K562 (cell line): ENCODE results near the gene EFNA2. TPM values are rescaled to one million over a fixed set of nuclear protein-coding genes. Genes with fewer than 3 reads are reported as not detected.
A peak's percentile ranks its signal among the peaks of the same experiment; 100 is the strongest.

Experiments used
- DPF2 ChIP-seq: fragments of 450-650 bp; IDR thresholded peaks from 2 replicates; pipeline ENCODE4 v1.6.1; 2016
- ESRRB ChIP-seq: fragments of 250-450 bp; sonication (Bioruptor Pico); IDR thresholded peaks from 2 replicates; pipeline ENCODE4 v1.5.0; 2020; ENCODE audit warnings: mild to moderate bottlenecking, moderate library complexity, borderline replicate concordance
- PRMT5 ChIP-seq: sonication (generic); formaldehyde crosslinking; IDR thresholded peaks from 2 replicates; pipeline ENCODE4 v1.5.0; 2020; ENCODE audit warnings: missing genetic modification reagents
- TEAD1 ChIP-seq, 2 experiments: fragments of 450-650 bp in 1 of 2; sonication (generic) in 1 of 2; formaldehyde crosslinking; IDR thresholded peaks; 2 replicates each; pipeline versions ENCODE4 v1.4.0 to v1.8.0; 2020 to 2022; ENCODE audit warnings: mild to moderate bottlenecking in 2 of 2, missing genetic modification reagents in 1 of 2
- TOE1 ChIP-seq, 2 experiments: fragments of 450-650 bp in 1 of 2; sonication (generic) in 1 of 2; formaldehyde crosslinking in 1 of 2; IDR thresholded peaks; 2 replicates each; pipeline versions ENCODE4 v1.7.1 to v1.8.0; 2016 to 2022; ENCODE audit warnings: borderline replicate concordance in 2 of 2, mild to moderate bottlenecking in 2 of 2, antibody characterized with exemption in 1 of 2, inconsistent platforms in 1 of 2, low read depth in 1 of 2, missing genetic modification reagents in 1 of 2, moderate library complexity in 1 of 2
- ZBED1 ChIP-seq: IDR thresholded peaks from 2 replicates; pipeline ENCODE4 v1.6.1; 2014
- ZKSCAN8 ChIP-seq: fragments of 200-800 bp; sonication (Bioruptor generic); IDR thresholded peaks from 2 replicates; pipeline ENCODE4 v1.6.1; 2016; ENCODE audit warnings: missing genetic modification characterization, missing compliant biosample characterization
- ZNF146 ChIP-seq: IDR thresholded peaks from one replicate; pipeline ENCODE4 v1.6.1; 2018; ENCODE audit warnings: missing compliant biosample characterization; ENCODE audit not compliant: unreplicated experiment
- ZNF431 ChIP-seq: sonication (generic); formaldehyde crosslinking; IDR thresholded peaks from 2 replicates; pipeline ENCODE4 v1.8.0; 2022; ENCODE audit warnings: mild to moderate bottlenecking, missing genetic modification reagents
- polyA plus RNA-seq, 8 experiments: library from polyadenylated mRNA; depleted of rRNA in 4 of 8; stranded (reverse) in 5 of 8; unstranded in 3 of 8; fragments of >200 nt; fragmentation: Nextera tagmentation in 2 of 8; fragmentation: Illumina TruSeq in 1 of 8; extraction: Ambion mirVana in 2 of 8; extraction: Trizol in 1 of 8; gene quantifications; 2 replicates each; pipeline versions ENCODE4 v1.2.1 to v1.2.3, GENCODE V29; 2011 to 2014; ENCODE audit warnings: inconsistent platforms in 1 of 8, missing spikeins in 1 of 8
- total RNA-seq, 7 experiments: library from RNA; depleted of rRNA in 6 of 7; stranded (reverse); fragments of >200 nt in 6 of 7; fragmentation: Illumina TruSeq in 2 of 7; extraction: Trizol in 2 of 7; gene quantifications; 2 replicates each; pipeline versions ENCODE4 v1.2.1 to v1.2.3, GENCODE V29; 2011 to 2021; ENCODE audit warnings: low replicate concordance in 1 of 7
- TF ChIP-seq, protein P1 (sequence below): fragments of 200-800 bp; sonication (Bioruptor generic); IDR thresholded peaks from 2 replicates; pipeline ENCODE4 v1.6.1; 2017; ENCODE audit warnings: missing genetic modification characterization, missing compliant biosample characterization
- TF ChIP-seq, protein P2 (sequence below): fragments of 450-650 bp; formaldehyde crosslinking; IDR thresholded peaks from 2 replicates; pipeline ENCODE4 v1.4.0; 2020; ENCODE audit warnings: mild to moderate bottlenecking, mixed read lengths
- TF ChIP-seq, protein P3 (sequence below), 2 experiments: fragments of 450-650 bp; IDR thresholded peaks; 2 replicates each; pipeline ENCODE4 v1.6.1; 2018; ENCODE audit warnings: mild to moderate bottlenecking in 2 of 2, low read depth in 1 of 2; ENCODE audit not compliant: partially characterized antibody in 2 of 2
- TF ChIP-seq, protein P4 (sequence below): fragments of 450-650 bp; IDR thresholded peaks from 2 replicates; pipeline ENCODE4 v1.6.1; 2017; ENCODE audit warnings: antibody characterized with exemption, mild to moderate bottlenecking

The EFNA2 gene
- total and polyA plus RNA-seq, 9 of the 15 experiments (the other 6 are each of a cell fraction or from before 2014, with no cell fraction given) = 0.11 to 0.44 (median 0.15) TPM; not detected in 6

DNA sequence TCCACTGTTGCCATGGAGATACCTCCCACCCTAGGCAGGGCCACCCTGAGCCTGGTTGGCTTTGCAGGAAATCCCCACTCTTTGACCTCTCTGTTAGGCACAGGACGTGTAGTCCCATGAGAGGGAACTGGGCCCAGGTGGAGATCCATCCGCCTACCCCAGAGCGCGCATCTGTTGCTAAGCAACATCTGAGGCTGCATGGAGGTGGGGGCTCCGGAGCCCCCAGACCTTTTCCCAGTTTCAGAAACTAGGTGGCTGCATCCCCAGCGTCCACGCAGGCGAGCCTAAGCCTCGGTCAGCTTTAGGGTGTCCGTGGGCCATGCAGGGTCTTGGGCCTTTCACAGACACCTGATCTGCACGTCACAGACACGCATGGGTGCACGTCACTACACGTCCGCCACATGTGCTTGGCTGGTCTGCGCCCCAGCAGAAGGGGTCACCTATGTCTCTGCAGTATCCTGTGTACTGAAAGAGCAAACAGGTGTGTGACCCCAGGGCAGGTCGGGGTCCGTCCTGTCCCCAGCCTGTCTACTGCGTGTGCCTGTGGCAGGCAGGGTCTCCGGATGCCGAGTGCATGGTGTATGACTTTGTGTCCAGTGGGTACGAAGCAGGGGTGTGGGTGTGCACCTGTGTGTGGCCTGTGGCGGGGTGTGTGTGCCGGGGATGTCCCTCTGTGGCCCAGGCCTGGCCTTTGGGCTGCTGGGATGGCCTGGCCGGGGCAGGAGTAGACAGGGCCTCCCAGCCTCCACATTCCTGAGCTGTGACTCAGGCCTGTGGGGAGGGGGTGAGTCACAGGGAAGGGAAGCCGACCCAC is 20.7 kb upstream of the EFNA2 start (continued):
- TF ChIP-seq ESRRB = no peak
- TF ChIP-seq ZKSCAN8 = no peak
- TF ChIP-seq, protein P1, sequence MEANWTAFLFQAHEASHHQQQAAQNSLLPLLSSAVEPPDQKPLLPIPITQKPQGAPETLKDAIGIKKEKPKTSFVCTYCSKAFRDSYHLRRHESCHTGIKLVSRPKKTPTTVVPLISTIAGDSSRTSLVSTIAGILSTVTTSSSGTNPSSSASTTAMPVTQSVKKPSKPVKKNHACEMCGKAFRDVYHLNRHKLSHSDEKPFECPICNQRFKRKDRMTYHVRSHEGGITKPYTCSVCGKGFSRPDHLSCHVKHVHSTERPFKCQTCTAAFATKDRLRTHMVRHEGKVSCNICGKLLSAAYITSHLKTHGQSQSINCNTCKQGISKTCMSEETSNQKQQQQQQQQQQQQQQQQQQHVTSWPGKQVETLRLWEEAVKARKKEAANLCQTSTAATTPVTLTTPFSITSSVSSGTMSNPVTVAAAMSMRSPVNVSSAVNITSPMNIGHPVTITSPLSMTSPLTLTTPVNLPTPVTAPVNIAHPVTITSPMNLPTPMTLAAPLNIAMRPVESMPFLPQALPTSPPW (CRISPR knock-in tag) = peak; percentile 55
- TF ChIP-seq ZNF146 = no peak
- no peak for TF ChIP-seq ZNF431 (CRISPR knock-in tag)
- TF ChIP-seq TEAD1 (CRISPR knock-in tag; IDR thresholded peaks at IDR 0.05) = peak; percentile 98 to 100
- peak; percentile 82; the same call in 1 of the 2 replicates for TF ChIP-seq DPF2
- TF ChIP-seq, protein P2, sequence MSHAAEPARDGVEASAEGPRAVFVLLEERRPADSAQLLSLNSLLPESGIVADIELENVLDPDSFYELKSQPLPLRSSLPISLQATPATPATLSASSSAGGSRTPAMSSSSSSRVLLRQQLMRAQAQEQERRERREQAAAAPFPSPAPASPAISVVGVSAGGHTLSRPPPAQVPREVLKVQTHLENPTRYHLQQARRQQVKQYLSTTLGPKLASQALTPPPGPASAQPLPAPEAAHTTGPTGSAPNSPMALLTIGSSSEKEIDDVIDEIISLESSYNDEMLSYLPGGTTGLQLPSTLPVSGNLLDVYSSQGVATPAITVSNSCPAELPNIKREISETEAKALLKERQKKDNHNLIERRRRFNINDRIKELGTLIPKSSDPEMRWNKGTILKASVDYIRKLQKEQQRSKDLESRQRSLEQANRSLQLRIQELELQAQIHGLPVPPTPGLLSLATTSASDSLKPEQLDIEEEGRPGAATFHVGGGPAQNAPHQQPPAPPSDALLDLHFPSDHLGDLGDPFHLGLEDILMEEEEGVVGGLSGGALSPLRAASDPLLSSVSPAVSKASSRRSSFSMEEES (CRISPR knock-in tag) = no peak
- no peak for TF ChIP-seq TOE1 (IDR thresholded peaks at IDR 0.05; ENCODE audit: borderline replicate concordance)
- no peak; the same call in 1 of the 2 replicates for TF ChIP-seq TOE1 (CRISPR knock-in tag; IDR thresholded peaks at IDR 0.05; ENCODE audit: borderline replicate concordance, low read depth)
- no peak for TF ChIP-seq ZBED1
- no peak for TF ChIP-seq PRMT5
- TF ChIP-seq, protein P3, sequence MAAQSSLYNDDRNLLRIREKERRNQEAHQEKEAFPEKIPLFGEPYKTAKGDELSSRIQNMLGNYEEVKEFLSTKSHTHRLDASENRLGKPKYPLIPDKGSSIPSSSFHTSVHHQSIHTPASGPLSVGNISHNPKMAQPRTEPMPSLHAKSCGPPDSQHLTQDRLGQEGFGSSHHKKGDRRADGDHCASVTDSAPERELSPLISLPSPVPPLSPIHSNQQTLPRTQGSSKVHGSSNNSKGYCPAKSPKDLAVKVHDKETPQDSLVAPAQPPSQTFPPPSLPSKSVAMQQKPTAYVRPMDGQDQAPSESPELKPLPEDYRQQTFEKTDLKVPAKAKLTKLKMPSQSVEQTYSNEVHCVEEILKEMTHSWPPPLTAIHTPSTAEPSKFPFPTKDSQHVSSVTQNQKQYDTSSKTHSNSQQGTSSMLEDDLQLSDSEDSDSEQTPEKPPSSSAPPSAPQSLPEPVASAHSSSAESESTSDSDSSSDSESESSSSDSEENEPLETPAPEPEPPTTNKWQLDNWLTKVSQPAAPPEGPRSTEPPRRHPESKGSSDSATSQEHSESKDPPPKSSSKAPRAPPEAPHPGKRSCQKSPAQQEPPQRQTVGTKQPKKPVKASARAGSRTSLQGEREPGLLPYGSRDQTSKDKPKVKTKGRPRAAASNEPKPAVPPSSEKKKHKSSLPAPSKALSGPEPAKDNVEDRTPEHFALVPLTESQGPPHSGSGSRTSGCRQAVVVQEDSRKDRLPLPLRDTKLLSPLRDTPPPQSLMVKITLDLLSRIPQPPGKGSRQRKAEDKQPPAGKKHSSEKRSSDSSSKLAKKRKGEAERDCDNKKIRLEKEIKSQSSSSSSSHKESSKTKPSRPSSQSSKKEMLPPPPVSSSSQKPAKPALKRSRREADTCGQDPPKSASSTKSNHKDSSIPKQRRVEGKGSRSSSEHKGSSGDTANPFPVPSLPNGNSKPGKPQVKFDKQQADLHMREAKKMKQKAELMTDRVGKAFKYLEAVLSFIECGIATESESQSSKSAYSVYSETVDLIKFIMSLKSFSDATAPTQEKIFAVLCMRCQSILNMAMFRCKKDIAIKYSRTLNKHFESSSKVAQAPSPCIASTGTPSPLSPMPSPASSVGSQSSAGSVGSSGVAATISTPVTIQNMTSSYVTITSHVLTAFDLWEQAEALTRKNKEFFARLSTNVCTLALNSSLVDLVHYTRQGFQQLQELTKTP (IDR thresholded peaks at IDR 0.05; ENCODE audit: low read depth in 1 of 2, partially characterized antibody in 2 of 2) = no peak
- TF ChIP-seq, protein P4, sequence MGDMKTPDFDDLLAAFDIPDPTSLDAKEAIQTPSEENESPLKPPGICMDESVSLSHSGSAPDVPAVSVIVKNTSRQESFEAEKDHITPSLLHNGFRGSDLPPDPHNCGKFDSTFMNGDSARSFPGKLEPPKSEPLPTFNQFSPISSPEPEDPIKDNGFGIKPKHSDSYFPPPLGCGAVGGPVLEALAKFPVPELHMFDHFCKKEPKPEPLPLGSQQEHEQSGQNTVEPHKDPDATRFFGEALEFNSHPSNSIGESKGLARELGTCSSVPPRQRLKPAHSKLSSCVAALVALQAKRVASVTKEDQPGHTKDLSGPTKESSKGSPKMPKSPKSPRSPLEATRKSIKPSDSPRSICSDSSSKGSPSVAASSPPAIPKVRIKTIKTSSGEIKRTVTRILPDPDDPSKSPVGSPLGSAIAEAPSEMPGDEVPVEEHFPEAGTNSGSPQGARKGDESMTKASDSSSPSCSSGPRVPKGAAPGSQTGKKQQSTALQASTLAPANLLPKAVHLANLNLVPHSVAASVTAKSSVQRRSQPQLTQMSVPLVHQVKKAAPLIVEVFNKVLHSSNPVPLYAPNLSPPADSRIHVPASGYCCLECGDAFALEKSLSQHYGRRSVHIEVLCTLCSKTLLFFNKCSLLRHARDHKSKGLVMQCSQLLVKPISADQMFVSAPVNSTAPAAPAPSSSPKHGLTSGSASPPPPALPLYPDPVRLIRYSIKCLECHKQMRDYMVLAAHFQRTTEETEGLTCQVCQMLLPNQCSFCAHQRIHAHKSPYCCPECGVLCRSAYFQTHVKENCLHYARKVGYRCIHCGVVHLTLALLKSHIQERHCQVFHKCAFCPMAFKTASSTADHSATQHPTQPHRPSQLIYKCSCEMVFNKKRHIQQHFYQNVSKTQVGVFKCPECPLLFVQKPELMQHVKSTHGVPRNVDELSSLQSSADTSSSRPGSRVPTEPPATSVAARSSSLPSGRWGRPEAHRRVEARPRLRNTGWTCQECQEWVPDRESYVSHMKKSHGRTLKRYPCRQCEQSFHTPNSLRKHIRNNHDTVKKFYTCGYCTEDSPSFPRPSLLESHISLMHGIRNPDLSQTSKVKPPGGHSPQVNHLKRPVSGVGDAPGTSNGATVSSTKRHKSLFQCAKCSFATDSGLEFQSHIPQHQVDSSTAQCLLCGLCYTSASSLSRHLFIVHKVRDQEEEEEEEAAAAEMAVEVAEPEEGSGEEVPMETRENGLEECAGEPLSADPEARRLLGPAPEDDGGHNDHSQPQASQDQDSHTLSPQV = no peak
